ENCODE data around the gene LBX1. TPM values are rescaled to one million over a fixed set of nuclear protein-coding genes. Genes with fewer than 3 reads are reported as not detected.

Gene LBX1
- total RNA-seq, 2 donors from 2014 or later, result not detected

DNA sequence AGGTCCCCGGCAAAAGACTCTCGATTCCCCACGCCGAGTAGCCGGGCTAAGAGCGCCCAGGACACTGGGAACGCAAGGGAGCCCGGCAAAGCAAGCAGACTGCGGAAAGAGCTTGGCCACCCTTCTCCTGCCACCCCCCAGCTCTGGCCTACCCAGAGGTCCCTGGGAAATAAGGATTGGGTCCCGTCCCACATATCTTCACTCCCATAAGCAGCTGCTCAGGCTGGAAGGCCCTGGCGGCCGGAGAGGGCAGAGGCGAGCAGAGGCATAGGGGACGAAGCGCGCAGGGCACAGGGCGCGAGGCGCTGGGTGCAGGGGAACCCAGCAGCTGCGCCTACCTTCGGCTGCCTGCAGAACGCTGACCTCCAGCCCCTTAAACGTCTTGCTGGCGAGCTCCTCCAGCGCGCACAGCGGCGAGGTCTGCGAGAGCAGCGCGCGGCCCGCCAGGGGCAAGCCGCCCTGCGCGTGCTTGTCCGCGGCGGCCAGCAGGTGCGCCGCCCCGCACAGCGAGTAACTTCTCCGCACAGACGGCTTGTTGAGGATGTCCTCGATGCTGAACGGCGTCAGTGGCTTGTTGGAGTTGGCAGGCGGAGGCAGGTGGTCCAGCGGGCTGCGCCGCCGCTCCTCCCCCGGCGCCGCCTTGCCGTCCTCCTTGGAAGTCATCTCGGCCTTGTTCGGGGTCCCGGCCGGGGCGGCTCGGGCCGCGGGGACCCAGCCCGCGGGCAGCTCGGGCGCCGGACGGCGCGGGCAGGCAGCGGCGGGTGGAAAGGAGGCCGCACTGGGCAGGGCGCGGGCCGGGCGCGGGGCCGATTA lies 904 bp downstream of the LBX1 start:
- intact Hi-C loops (cut with DNase I, micrococcal nuclease), result no loop called here
- ATAC-seq, result no peak
- DNase-seq, result no peak

DNA sequence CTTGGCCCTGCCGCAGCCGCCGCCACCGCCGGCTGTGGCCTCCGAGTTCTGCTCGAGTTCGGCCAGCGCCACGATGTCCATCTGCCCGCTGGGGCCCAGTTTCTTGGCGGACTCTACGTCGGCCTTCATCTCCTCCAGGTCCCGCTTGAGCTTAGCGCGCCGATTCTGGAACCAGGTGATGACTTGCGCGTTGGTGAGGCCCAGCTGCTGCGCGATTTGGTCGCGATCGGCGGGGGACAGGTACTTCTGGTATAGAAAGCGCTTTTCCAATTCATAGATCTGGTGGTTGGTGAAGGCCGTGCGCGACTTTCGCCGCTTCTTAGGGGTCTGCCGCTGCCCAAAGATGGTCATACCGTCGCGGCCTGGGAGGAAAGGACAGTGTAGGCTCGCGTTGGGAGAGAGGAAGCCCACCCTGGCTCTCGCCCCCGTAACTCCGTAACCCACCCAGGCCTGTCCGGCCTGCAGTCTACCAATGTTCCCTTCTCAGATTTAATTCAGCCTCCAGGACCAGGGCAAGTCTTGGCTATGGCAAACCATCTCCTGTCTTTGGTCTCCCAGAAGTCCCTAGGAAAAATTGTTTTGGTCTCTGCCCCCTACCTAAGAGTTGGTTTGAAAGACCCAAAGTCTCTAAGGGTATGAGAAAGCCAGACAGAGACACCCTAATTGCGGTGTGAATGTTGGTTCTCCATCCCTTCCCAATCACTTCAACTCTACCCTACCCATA lies 1.7 kb downstream of the LBX1 start:
- no peak for DNase-seq
- ATAC-seq, result no peak
- intact Hi-C loops (cut with DNase I, micrococcal nuclease), result no loop called here

DNA sequence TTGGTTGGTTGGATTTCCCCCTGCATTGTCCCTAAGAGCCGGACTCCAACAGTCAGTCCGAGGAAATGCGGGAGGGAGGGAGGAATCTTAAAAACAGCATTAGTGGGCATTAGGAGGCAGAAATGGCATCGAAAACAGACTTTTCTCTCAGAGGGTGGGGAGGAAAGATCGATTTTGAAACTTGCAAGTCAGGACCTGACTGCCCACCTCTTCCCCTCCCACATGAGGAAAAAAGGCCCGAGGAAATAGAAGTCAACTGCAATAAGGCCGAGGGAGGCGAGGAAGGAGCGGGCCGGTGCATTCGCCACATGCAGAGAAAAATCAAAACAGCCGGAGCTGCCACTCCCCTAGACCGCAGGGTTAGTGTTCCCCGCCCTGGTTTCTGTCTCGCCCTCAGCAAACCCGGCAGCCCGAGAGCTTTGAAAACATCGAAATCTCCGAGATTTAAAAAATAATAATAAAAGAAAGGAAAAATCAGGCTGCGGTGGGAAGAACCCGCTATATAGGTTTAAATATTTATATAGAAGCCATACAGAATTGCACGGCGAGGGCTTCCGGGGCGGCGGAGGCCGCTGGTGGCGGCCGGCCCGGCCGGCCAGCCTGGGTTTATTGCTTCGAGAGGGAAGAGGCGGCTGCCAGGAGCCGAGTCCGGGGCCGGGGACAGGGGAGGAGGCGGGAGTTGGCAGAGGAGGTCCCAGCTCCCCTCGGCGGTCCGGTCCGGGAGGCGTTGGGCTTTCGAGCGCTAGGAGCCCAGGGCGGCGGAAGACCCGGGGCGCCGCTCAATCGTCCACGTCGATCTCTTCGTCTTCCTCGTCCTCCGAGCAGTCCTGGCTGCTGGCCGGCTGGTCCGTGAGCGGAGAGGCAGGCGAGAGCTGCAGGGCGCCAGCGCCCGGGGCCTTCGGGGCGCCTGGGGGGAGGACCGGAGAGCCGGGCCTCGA lies 2.5 kb downstream of the LBX1 start:
- intact Hi-C loops (cut with DNase I, micrococcal nuclease), result no loop called here
- DNase-seq (peak in 1 of 2 donors; percentile 35), ATAC-seq (peak; percentile 72)

DNA sequence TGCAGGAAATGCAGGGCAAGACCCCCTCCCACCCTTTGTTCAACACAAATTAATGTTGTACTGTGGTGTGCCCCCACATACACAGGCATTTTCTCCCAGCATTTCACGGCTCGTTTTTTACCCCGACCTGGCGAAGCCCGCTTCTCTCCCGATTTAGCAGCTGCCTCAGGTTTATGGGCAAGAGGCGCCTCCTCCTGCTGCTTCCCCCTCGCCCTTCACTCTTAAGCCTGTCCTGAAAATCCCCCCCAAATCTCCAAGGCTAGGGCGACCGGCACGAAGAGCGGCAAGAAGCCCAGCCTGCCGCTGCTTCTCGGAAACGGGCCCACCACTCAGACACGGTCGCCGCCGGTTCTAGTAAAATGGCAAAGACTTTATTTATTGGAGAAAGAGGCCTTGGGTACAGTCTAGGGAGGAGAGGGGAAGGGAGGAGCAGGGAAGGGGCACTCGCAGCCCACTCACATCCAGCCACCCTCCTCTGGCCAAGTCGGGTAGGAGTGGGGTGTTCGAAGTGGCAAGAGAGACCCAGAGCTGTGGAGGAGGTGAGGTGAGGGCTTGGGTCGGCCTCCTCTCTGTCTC lies 3.3 kb downstream of the LBX1 start:
- ATAC-seq, result no peak
- DNase-seq, result no peak
- intact Hi-C loops (cut with DNase I, micrococcal nuclease), result no loop called here

DNA sequence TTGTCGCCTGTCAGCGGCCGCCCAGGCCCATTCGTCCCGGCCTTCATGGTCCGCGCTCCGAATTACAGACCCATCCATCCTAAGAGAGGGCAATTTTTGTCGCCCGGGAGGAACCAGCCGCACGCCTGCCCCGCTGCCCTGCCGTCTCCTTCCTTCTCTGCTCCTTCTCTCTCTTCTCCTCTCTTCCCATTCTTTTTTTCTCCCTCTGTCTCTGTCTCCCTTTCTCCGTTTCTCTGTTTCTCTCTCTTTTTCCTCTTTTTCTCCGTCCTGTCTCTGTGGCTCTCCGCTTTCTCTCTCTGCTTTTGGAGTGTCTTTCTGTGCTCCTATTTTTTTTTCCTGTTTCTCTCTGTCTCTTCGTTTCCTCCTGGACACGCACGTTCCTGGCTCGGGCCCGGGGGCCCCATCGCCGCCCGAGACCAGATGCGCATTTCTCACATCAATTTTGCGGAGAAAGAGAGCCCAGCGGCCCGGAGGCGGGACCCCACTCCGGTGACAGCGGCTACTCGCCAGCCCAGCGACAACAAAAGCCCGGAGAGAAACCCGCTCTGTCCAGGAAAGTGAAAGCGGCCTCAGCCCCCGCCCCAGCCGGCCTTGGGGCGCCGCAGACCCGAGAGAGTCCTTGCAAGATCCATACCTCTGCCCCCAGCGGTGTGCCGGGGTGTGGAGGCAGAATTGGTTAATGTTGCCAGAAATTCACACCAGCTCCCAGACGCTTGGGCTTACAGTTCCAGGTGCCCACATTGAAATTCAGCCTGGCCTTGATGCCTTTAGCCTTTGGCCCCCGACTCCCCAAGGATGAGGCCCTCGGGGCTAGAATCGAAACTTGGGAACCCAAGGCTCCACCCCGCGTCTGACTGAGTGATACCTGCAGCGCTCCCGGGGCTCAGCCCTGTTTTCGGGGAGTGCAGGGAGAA lies 4.1 kb downstream of the LBX1 start:
- ATAC-seq, result no peak
- no peak for DNase-seq
- intact Hi-C loops (cut with DNase I, micrococcal nuclease), result no loop called here

DNA sequence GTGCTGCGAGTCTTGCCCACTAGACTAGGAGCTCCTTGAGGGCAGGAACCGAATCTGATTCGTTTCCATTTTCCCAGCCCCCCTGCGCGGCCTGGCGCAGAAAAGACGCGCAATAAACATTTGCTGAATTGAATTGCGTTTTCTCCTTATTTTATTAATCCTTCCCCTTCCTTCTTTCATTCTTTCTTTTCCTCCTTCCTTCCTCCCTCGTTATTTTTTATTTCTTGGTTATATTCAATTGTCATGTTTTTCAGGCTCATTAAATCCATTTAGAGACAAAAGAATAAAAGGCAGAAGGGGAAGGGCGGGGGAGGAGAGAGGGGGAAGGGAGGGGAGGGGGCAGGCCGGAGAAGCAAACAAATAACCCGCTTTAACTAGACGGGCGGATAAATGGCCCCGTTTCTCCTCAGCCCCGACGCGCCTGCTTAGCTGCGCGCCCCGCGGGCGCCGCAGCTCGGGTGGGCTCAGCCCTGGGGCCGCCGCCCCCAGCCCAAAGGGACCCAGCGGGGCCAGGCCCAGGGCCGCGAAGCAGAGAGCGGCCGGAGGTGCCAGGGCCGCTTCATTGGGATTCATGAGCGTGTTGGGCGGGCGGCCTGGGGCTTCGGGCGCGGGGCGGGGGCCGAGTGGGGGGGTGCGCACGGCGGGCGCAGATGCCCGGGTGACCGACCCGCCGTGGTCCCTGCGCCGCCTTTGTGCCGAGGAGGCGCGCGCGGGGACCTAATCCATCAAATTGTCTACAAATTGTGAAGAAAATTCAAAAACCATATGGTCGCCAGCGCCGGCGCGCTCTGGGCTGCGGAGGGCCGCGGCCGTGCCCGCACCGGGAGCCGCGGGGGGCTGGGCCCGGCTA lies 5.0 kb downstream of the LBX1 start:
- DNase-seq, result no peak
- intact Hi-C loops (cut with DNase I, micrococcal nuclease), result no loop called here
- no peak for ATAC-seq

DNA sequence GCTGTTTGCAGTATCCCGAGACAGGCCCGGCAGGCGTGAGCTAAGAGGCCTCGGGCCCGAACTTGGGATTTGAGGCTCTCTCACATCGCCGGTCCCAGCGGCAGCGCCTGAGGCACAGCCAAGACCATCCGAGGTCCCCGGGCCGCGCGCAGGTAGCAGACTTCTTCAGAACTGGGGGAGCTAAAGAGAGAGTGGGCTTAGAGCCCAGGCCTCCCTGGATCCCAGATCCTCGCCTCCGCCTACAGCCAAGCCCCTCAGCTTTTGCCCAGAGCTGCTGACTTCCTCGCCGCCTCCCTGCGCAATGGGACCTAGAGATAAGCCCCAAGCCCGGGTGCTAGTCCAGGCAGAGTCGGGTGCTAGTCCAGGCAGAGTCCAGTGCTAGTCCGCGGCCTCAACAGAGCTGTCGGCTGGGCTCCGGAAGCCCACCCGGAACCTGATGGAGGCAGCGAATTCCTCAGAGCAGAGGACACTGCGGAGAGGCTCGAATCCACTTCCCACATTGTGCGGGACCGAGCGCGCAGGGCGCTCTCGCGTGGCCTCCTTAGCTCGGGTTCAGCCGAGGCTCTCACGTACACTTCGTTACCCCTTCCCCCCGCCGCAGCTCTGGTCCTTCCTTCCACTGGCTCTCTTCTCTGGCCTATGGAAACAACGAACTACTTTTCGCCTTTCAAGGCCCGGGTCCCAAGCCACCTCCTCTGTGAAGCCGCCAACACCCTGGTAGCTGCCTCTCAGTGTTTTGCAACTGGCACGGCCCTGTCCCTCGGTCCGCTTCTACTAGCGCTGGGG lies 5.8 kb downstream of the LBX1 start:
- intact Hi-C loops (cut with DNase I, micrococcal nuclease), result no loop called here
- ATAC-seq (no peak), DNase-seq (no peak)

DNA sequence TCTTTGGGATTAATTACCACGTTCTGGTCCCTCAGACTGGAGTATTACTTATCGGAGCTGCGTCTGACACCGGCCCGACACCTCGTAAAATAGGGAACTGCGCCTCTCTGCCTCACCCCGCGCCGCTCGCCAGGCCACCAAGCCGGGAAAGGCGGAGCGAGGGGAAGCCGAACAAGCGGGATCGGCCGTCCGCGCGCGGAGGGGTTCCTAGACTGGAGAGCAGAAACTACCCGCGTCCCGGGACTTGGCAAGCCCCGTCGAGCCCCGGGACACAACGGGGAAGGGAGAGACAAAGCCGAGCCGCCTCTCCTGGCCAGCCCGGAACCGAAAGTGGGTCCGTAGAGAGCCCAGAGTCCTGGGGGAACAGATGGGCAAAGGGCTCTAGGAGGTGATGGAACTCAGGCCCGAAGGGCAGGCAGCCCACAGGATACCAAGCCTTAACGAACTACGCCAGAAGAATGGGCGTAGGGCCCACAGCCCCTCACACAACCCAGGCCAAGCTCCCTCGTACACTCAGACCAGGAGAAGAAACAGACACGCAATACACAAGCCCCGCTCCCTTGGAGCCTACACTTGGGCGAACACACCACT lies 6.5 kb downstream of the LBX1 start:
- intact Hi-C loops (cut with DNase I, micrococcal nuclease), result no loop called here
- ATAC-seq, result no peak
- peak in 1 of 2 donors; percentile 29 for DNase-seq

DNA sequence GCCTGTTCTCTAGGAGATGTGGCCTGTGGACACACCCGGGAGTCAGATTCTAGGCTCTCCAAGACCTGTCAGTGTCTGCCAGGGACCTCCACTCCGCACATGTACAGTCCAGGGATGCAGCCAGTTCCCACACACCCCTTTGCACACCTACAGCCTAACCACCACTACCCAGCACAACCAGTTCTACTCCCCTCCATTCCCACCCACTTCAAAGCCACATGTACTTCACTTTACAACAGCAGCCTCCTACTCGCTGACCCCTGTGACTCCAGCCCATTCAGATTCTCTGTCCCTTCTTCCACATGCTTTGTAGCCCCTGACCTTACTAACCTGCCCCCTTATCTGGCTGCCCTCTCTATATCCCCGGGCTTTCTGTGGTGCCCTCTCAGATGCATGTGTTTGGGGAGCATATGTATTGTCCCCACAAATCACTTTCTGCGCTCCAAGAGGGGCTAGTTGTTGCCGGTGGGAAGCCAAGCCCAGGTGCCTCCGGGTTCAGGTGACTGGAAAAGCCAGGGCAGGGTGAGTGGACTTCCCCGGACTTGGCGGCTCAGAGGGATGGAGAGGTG lies 7.2 kb downstream of the LBX1 start:
- intact Hi-C loops (cut with DNase I, micrococcal nuclease), result no loop called here
- ATAC-seq (no peak), DNase-seq (no peak)

DNA sequence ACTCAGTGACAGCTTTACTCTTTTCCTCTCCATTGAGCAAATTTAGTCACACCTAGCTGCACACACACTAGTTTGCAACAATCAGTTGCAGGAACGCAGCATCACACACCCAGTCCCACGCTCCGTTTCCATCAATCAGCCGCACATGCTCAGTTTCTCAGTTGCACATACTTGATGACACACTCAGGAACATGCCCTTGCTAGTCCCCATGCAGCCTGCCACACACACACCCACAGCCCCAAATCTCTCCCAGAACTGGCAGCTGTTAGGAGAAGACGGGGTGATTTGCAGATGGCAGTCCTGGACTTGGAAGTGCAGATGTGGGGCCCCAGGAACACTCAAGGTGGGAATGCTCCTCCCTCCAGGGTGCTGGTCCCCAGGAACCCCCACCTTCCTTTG lies 7.7 kb downstream of the LBX1 start:
- no peak for DNase-seq
- no peak for ATAC-seq
- intact Hi-C loops (cut with DNase I, micrococcal nuclease), result no loop called here

DNA sequence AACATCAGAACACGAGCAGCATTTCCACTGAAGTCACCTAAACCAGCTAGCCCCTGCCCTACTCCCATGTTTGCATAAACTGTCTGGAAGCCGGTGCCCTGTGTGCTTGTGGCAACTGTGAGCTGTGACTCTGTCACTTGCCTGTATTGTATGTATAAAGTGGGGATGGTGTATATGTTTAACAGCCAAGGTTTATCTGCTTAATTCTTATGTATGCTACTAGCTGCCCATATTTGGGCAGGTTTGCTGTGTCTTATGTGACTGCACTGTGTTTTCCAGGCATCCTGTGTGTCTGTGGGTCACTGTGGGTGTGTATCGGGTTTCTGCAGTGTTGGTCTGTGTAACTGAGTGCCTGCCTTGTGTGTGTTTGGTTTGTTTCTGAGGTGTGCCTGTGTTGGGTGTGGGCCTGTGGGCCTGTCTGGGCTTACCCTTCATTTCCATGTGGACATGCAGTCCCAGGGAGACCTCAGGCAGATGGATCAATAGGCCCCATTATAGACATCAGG lies 9.3 kb downstream of the LBX1 start:
- DNase-seq (no peak), ATAC-seq (no peak)
- intact Hi-C loops (cut with DNase I, micrococcal nuclease), result loop anchor here in 1 of 2 donors (10.0 kb wide), 2 partner anchors 245 to 555 kb away; partner anchors contain the start of gene FGF8

DNA sequence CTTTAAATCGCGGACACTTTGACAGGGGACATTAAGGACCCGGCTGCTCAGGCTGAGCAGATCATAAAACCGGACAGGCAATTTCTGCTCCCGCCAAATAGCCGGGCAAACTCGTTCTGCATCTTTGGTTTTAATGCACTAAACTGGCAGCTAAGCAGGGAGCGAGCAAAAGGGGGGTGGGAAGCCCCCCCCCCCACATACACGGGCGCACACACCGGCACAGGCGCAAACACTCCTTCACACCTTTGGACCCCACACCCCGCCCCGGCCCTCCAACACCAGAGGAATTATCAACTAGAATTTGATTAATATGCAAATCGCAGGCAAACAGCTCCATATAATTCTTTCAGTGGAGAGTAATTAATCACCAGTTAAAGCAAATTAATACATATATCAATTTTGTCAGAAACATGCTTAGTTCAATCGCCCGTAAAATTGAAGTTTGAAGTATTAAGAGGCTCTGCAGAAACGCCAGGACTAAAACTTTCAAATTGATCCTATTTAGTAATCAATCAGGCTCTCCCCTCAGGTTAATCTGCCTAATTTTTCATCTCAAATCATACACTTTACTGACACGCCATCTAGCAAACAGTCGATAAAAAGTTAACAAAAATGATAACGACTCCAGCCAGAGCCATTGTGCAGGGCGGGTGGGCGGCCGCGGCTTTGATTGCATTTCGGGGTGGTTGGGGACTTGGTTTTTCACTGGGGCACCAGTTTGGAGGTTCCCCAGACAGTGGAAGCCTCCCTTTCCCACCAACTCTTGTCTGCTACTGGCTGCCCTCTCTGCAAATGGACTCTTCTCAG lies 9.9 kb downstream of the LBX1 start:
- DNase-seq (no peak), ATAC-seq (no peak)
- intact Hi-C loops (cut with DNase I, micrococcal nuclease), result loop anchor here in 1 of 2 donors (10.0 kb wide), 2 partner anchors 245 to 555 kb away; partner anchors contain the start of gene FGF8

DNA sequence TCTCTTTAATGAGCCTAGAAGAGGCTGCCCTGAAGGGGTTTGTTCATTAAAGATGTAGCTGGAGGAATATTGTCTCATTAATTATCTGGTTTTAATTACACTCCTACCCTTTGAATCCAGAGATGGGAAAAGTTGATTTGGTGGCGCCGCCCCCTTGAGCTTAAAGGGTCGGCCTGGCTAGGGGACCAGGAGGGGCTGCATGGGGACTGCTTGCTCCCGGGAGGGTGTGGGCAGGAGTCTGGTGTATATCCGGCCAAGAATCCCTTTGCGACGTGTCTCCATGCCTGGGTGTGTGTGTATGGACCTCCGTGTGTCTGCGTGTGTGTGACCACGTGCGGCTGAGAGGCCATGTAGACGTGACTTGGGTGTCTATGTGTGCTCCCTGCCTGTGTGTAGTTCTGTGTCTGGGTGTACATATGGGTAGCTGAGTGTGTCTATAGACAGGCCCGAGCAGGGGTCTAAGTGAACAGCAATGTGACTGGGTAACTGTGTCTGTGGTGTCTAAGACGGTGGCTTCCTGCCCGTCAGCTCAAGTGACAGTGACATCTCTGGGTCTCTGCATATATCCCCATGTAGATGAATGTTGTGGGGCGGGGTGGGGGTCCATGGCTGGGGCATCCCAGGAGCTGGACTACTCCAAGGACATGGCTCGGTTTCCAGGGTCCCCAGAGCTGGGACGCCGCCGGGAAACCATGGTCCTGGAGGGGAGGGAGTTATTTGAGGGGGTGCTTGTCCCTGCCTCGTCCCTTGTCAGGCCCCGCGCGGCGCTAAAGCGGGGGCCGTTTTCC lies 10.7 kb downstream of the LBX1 start:
- ATAC-seq (no peak), DNase-seq (no peak)
- intact Hi-C loops (cut with DNase I, micrococcal nuclease), result loop anchor here in 1 of 2 donors (10.0 kb wide), 2 partner anchors 246 to 556 kb away; partner anchors contain the start of gene FGF8
